GM21576 (cell line): Measurements from ENCODE around the gene GUCY1B1.

Experiments used
- ATAC-seq: cut with Tn5 transposase; IDR thresholded peaks from one replicate; pipeline ENCODE4 v1.9.1; 2021; ENCODE audit warnings: mild to moderate bottlenecking, moderate library complexity; ENCODE audit not compliant: unreplicated experiment

GUCY1B1 gene

DNA sequence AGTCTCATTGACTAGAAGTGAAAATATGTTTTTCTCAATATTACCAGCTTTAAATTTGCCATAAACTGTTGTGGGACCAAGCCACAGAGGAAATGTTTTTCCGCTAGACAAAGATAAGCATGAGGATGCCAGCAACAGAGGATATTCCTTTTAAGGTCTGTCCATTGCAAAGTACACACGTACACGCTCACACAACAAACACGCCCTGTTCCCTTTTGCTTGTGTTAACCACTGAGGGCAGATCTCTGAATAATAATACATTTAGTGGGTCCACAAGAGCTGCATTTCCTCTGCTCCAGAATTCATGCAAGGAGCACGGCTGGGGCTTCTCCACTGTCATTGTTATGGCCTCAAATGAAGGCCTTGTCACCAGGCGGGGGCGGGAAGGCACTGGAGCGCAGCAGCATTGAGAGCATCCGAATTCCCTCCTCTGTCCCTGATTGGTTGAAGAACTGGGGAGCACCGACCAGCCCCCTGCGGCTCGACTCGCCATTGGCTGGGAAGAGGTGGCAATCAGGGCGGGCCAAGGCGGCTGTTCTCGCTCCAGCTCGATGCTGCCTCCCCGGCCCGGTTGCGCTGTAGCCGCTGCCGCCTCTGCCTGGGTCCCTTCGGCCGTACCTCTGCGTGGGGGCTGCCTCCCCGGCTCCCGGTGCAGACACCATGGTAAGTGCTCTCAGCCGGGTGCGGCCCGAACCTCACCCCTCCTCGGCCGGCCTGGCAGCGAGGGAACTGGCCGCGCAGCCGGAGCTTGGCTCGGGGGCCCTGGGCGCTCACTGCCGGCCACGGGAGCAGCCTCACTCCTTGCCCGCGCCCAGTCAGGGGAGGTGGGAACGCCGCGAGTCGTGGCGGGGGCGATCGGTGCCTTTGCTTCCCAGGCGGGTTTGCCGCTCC is at the start of gene GUCY1B1:
TSS of gene GUCY1B1 (plus strand) at position 541 of the 891 bp plus-strand sequence. CDS start at position 661, 120 bp downstream.
- ATAC-seq = peak; percentile 97

DNA sequence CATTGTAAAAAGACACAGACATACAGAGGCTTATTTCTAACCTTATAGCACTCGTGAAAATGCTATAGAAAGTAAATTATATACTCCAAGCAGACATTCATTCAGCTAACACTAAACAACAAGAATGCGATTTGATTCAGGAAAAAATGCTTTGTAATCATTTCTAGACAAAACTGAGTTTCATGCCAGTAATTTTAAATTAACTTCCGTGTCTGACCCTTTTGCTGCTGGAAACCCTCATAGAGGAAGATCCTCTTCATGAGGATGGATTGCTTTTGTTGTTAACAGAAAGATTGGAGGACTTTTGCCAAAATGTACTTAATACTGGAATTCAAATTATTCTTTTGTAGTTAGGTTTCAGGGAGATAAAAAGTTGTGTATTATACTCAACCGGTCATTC is 48.9 kb upstream of the GUCY1B1 start:
- ATAC-seq = no peak

DNA sequence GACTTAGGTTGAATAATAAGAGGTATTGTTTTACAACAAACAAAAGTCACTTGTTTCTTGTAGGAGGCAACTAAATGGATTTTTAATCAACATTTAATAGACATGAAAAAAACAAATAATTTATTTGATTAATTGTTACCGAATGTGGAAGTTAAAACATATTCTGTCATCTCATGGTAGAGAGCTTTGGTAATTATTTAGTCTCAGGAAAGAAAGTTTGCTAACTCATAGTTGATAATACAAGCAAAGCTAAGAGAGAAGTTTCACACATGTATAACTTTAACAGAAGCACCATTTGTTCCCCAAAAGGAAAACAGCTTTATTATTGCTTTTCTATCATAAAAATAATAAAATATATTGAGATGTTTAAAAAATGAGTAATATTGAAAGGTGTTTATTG is 47.3 kb upstream of the GUCY1B1 start:
- no peak for ATAC-seq

DNA sequence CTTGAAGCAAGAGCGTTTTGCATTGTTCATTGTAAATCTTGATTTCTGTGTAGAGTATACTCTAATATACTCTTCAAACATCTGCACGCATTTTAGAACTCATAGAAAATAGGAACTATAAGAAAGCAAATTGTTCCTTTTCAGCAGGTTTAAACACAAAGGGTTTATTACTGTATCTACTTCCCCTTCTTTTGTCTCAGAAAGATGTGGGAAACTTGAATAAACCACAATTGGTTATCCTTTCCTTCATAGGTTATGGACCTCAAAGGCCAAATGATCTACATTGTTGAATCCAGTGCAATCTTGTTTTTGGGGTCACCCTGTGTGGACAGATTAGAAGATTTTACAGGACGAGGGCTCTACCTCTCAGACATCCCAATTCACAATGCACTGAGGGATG is 46.0 kb upstream of the GUCY1B1 start:
- no peak for ATAC-seq

DNA sequence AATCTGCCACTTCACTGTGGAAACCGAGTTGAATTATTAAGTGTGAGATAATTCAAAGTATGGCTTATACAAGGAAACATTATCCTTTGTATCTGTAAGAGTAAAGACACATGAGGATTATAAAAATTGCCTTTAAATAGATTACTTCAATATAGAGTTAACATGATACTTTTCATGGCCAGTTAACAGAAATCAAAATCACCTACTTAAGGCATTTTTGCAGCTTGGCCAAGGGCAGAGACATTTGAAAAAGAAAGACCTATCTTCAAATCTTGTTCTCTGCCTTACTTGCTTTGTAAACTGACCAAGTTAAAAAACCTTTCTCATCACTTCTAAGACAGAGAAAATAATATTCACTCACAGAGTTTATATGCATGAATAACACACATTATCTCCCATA is 44.9 kb upstream of the GUCY1B1 start:
- ATAC-seq = no peak

DNA sequence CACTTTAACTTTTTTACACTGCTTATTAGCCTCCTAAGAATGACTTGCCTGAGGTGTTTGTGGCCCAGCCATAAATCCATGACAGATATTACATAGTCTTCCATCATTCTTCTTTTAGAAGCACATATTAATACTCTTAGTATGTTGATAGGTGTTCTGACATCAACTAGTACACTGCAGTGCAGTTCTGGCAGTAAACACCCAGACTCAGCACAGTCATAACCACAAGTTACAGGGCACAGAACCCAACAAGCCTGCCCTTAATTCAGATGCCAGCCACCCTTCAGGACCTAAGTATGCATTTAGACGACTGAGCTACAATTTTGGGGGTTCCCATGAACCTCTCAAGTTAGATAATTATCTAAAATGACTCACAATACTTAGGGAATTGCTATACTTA is 36.5 kb upstream of the GUCY1B1 start:
- ATAC-seq = no peak

DNA sequence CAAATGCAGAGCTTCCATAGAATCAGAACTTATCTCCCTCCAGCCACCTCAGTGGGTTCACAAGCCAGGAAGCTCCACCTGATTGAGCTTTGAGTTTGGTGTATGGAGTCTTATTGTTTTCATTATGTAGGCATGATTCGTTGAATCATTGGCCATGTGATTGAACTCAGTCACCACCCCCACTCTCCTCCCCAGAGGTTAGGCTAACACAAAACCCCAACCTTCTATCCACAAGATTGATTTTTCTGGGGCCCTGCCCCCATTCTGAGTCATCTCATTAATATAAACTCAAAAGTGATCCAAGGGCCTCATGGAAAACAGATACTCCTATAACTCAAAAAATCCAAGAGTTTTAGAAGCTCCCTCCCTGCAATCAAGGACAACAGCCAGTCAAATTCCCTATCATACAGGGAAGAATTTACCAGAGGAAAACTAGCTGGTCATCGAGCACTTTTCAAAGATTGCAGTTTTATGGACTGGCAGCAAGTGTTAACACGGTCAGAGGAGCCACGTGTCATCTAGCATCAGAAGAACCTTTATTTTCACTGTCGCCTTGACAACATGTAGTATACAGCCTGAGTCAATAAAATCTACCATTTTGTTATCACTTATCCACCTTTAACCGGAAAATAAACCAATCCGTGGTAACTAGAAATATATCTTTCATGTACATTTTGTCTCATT is 35.9 kb upstream of the GUCY1B1 start:
- ATAC-seq = no peak

DNA sequence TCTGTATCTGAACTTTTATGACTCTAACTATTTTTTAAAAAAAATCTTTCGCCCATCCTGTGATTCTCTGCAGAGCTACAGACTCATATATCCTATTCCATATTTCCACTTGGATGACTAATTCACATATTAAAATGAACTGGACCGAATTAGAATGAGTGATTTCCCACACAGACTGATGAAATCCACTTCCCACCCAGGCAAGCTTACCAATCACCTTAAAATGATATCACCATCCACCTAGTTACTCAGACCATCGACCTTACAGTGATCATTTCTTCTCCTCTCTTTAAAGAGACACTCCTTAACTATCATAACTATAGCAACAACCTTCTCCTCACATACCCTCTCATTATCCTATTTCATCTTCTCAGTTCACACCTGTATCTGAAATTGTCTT is 34.1 kb upstream of the GUCY1B1 start:
- ATAC-seq = no peak

DNA sequence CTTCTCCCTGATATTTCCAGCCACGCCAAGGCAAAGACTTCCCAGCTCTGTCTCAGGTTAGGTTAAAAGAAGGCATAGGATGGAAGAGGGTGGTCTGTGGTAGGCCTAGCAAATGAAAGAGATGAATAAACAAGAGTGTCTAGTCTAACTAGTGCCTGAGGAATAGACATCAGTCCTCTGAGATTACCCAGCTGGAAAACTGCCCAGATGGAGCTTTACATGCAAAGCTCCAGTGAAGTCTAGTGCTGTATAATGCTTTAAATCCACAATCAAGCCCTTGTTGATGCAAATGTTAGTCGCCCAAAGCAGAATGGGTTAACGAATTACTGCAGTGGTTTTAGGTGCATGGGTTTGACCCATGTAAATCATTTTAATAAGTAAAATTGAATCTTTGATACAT is 24.8 kb upstream of the GUCY1B1 start:
- ATAC-seq = no peak

DNA sequence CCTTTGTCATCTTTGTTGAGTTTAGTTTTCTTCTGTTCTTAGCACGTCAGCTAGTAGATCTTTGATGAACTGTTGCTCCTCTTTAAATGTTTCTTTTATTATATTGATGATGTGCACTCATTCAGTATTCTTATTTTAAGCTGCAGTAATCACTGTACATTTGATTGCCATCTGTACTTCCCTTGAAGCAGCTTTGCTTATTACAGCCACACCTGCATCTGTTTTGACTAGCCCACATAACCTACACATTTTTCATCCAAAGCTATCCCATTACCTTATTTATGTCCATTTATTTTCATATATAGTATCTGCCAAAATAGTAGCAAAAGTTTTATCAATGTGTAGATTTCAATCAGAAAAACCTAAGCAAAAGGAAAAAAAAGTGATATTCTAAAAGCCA is 23.9 kb upstream of the GUCY1B1 start:
- ATAC-seq = no peak

DNA sequence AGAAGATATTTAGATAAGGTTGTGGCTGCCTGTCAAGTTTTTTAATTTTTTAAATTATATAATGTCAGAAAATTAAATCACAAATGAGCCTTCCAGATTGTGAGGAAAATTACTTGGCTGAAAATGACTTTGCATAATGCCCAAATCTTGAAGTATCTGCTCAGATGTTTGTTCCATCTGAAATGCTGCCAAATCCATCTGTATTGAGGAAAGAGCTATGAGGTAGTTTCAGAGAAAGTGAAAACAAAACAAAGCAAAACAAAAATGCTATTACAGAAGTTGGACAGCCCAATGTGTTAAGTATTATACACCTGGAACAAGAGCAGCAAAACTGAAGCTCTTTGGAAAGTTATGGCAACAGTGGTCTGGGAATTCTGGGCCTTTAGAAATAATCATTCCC is 23.3 kb upstream of the GUCY1B1 start:
- ATAC-seq = no peak

DNA sequence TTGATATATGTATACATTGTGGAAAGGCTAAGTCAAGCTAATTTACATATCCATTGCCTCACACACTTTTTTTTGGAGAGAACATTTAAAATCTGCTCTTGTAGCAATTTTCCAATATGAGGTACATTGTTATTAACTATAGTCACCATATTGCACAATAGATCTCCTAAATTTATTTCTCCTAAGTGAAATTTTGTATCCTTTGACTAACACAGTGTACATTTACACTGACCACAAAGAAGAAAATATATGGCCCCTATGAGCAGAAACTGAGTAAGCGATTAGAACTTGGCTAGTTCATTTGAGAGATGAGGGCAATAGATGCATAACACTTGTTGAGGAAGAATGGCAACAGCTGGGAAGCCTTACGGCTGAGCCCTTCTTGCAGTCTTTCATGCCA is 20.3 kb upstream of the GUCY1B1 start:
- no peak for ATAC-seq

DNA sequence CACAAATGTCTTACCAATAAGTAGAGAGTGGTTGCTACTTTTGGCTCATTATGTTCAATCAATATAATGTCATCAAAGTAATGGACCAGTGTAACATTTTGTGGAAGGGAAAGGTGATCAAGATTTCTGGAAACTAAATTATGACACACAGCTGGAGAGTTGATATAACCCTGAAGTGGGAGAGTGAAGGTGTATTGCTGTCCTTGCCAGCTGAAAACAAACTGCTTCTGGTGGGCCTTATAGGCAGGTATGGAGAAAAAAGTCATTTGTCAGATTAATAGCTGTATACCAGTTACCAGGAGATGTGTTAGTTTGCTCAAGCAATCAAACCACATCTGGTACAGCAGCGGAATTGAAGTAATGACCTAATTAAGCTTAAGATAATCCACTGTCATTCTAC is 17.3 kb upstream of the GUCY1B1 start:
- no peak for ATAC-seq

DNA sequence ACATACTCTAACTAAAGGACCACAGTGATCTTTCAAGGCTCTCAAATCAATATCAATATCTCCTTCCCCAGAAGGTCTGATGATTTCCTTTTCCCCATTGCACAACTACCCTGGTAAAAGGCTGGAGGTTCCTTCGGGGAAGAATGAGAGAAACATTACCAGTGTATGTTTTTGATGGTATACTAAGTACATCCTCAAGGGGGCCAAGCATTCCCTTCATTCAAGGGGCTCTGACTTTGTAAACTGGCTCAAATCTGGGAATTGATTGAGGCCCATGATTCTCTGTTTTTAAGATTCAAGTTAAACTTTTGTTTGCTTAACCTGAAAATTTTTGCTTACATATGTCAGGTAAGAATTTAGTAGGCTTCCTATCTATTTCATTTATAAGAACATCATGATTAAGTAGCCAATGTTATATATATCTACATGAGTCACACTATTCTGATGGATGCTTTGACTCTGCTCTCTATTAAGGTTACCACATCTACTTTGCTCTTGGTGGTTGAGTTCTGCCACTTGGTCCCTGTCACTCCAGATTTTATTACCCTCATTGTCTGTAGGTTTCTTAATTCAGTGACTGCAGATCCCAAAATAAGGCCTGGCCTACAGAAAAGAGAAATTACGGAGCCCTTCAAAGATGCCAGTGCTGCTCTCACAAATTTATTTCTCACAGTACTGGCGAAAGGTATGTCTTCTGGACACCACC is 16.4 kb upstream of the GUCY1B1 start:
- ATAC-seq = no peak

DNA sequence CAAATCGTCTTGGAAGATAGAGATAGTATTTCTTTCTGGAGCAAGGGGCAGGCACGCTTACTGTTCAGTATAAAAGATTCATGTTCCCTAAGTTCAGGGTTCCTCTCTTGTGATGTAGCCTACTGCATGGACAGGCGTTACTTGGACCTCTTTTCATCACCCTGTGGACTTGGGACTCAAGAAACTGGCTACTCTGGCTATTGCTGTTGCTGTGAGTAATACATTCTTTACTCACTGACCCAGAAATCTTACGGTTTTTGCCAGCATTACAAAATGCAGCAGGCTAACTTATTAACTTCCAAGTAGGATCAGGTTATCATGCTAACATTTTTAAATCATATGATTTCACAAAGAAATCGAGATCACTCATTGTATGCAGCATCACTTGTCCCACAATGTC is 12.8 kb upstream of the GUCY1B1 start:
- ATAC-seq = no peak

DNA sequence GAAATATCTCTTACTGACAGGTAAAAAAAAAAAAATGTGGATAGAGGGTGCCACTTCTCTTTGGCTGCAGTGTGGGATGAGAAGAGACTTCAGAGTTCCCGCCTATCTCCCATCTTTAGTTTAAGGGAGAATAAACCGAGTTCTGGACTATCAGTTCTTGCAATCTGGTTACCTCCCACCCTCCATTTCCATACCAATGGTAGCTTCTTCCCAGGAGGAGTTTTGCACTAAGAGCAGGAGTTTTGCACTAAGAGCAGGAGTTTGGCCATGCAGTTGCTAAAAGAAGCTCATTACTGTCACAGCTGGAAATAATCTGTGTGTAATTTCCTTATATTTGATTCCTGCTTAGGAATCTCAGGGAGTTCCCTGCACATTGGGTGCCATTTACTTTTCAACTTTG is 10.8 kb upstream of the GUCY1B1 start:
- ATAC-seq = no peak

DNA sequence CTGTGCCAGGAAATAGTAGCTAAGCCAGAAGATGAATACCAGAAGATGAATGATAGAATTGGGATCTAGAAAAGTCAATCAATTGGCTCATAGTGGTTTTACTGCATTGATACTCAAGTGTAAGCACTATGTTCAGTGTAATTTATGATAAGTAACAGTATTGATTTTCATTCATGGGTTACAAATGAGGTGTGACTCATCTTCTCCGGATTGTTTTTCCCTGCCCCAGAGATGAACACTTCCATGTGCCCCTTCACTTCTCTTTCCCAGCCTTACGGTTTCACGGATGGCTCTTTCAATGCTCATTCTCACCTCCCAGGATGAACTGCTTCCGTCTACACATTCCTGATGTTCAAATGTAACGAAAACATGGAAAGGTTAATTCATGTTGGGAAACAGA is 9.8 kb upstream of the GUCY1B1 start:
- no peak for ATAC-seq

DNA sequence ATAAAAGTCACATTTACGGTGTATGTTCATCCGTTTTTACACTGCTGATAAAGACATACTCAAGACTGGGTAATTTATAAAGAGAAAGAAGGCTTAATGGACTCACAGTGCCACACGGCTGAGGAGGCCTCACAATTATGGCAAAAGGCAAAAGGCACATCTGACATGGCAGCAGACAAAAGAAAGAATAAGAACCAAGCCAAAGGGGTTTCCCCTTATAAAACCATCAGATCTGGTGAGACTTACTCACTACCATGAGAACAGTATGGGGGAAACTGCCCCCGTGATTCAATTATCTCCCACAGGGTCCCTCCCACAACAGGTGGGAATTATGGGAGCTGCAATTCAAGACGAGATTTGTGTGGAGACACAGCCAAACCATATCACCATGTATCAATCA is 7.3 kb upstream of the GUCY1B1 start:
- ATAC-seq = no peak

DNA sequence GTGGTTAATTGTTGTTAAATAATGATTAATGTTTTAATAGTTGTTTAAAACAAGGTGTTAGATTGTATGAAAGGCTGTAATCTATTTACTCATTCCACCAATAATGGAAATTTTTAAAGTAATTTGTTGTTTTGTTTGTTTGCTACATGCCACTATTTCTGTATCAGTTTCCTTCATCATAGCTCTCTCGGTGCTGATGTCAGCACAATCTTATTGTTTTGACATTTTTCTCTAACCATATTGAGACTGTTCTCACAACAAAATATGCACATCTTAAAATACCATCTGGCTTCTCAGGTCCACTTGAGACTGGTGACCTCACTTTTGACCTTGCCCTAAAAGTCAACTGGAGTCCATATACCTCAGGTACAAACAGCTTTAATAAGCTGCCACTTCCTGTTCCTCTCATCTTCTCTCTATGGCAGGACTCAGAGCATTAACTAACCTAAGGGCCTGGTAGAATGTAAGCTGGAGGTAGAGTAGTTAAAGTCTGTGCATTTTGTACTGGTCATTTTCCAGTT is 1.0 kb upstream of the GUCY1B1 start:
- no peak for ATAC-seq

DNA sequence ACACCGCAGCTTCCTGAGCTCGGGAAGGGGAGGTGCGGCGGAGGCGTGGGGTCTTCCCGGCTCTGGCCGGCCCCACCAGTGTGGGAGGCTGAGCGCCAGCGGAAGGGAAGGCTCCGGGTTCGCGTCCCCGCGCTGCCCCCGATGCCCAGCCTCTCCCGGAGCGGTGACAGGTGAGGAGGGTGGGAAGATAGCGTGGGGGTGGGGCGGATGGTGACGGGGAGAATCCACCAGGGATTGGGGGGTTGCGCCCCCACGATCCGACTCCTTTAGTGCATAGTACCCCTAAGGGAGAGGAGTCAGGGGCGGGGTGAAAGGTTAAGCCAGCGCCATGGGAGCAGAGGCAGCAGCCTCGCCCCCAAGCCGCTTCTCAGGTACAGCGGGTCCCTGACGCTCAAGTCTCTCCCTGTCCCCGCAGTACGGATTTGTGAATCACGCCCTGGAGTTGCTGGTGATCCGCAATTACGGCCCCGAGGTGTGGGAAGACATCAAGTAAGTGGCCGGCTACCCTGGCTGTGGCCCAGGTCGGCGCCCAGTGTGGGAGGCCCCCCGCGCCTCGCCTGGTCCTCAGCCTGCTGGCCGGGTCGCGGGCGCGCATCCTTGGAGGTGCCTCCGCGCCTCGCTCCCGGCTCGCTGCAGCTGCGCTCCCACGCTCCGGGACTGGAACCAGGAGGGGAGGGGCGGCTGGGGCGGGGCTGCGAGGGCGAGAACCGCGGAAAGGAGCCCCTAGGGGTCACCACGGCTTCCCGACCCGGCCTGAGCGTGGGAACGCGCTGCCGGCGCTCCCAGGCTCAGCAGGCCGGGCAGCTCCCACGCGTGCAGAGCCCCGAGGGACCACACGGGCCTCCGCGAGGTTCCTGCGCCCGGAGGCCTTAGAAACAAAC is 791 bp downstream of the GUCY1B1 start:
- peak; percentile 11 for ATAC-seq

DNA sequence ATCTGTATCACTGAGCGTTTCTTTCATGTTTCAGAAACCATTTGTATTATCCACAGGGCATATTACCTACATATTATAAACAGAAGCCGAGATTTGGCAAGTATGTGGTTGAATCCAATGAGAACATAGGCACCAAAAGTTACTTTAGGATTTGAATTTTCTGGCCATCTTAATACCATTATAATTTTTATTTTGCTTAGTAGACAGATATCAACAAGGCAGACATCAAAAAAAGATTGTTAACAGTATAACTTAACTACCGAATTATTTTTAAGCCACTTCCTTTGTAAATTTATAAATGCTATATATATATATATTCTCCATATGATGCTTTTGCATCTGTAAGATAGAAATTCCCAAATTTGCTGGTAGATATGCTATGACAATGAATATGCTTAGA is 2.2 kb downstream of the GUCY1B1 start:
- no peak for ATAC-seq
